Measurements from ENCODE around the gene ATAD3B.
"Not testable (repeated sequence)": the region's sequence is repeated elsewhere in the genome, so short reads cannot be mapped to it uniquely, and the experiment has no call there.

ATAD3B gene

GRCh38 chr1:1513675-1514074 lies 42.1 kb downstream of the ATAD3B start:
- not testable (repeated sequence) for DNase-seq (ENCODE audit: low read depth)

GRCh38 chr1:1514376-1514775 lies 42.8 kb downstream of the ATAD3B start:
- not testable (repeated sequence) for DNase-seq (ENCODE audit: low read depth)

GRCh38 chr1:1516923-1517322 lies 45.4 kb downstream of the ATAD3B start:
- not testable (repeated sequence) for DNase-seq (ENCODE audit: low read depth)

- no peak for DNase-seq (ENCODE audit: low read depth)
These were observed 46.5 kb downstream of the ATAD3B start for GRCh38 chr1:1517973-1518620.

GRCh38 chr1:1518621-1519007 lies 47.0 kb downstream of the ATAD3B start:
- not testable (repeated sequence) for DNase-seq (ENCODE audit: low read depth)

GRCh38 chr1:1519805-1520505 lies 48.4 kb downstream of the ATAD3B start:
- DNase-seq (ENCODE audit: low read depth), result not testable (repeated sequence)

GRCh38 chr1:1521331-1521730 lies 49.8 kb downstream of the ATAD3B start:
- no peak for DNase-seq (ENCODE audit: low read depth)

GRCh38 chr1:1522536-1522935 lies 51.0 kb downstream of the ATAD3B start:
- DNase-seq (ENCODE audit: low read depth), result not testable (repeated sequence)

GRCh38 chr1:1523226-1523625 lies 51.7 kb downstream of the ATAD3B start:
- DNase-seq (ENCODE audit: low read depth), result not testable (repeated sequence)

- DNase-seq (ENCODE audit: low read depth), result not testable (repeated sequence)
These were observed 52.1 kb downstream of the ATAD3B start for GRCh38 chr1:1523651-1524050.

GRCh38 chr1:1524750-1525383 lies 53.3 kb downstream of the ATAD3B start:
- DNase-seq (ENCODE audit: low read depth), result not testable (repeated sequence)

- DNase-seq (ENCODE audit: low read depth), result not testable (repeated sequence)
These were observed 54.9 kb downstream of the ATAD3B start for GRCh38 chr1:1526476-1526875.

- no peak for DNase-seq (ENCODE audit: low read depth)
These were observed 55.7 kb downstream of the ATAD3B start for GRCh38 chr1:1527092-1527816.

GRCh38 chr1:1528301-1529267 lies 57.0 kb downstream of the ATAD3B start:
- DNase-seq (ENCODE audit: low read depth), result no peak

- no peak for DNase-seq (ENCODE audit: low read depth)
These were observed 57.8 kb downstream of the ATAD3B start for GRCh38 chr1:1529321-1529720.

- DNase-seq (ENCODE audit: low read depth), result no peak
These were observed 58.4 kb downstream of the ATAD3B start for GRCh38 chr1:1529936-1530335.

GRCh38 chr1:1531947-1532346 lies 60.4 kb downstream of the ATAD3B start:
- DNase-seq (ENCODE audit: low read depth), result no peak

GRCh38 chr1:1533176-1533893 lies 61.8 kb downstream of the ATAD3B start:
- DNase-seq (ENCODE audit: low read depth), result not testable (repeated sequence)

GRCh38 chr1:1533894-1534291 lies 62.3 kb downstream of the ATAD3B start:
- DNase-seq (ENCODE audit: low read depth), result not testable (repeated sequence)

- no peak for DNase-seq (ENCODE audit: low read depth)
These were observed 63.0 kb downstream of the ATAD3B start for GRCh38 chr1:1534401-1535154.

Data from activated gamma-delta T cell treated with anti-CD3 and anti-CD28 coated beads, Interleukin-2, amount 50 U/mL, for 16 hours (primary cell).